GM18868 (cell line): ENCODE data around the gene NUDT3.
"Not testable (repeated sequence)": the region's sequence is repeated elsewhere in the genome, so short reads cannot be mapped to it uniquely, and the experiment has no call there.

ENCODE experiments used
- ATAC-seq: cut with Tn5 transposase; IDR thresholded peaks from one replicate; pipeline ENCODE4 v1.9.1; 2021; ENCODE audit warnings: mild to moderate bottlenecking, moderate library complexity; ENCODE audit not compliant: unreplicated experiment

Gene NUDT3

DNA sequence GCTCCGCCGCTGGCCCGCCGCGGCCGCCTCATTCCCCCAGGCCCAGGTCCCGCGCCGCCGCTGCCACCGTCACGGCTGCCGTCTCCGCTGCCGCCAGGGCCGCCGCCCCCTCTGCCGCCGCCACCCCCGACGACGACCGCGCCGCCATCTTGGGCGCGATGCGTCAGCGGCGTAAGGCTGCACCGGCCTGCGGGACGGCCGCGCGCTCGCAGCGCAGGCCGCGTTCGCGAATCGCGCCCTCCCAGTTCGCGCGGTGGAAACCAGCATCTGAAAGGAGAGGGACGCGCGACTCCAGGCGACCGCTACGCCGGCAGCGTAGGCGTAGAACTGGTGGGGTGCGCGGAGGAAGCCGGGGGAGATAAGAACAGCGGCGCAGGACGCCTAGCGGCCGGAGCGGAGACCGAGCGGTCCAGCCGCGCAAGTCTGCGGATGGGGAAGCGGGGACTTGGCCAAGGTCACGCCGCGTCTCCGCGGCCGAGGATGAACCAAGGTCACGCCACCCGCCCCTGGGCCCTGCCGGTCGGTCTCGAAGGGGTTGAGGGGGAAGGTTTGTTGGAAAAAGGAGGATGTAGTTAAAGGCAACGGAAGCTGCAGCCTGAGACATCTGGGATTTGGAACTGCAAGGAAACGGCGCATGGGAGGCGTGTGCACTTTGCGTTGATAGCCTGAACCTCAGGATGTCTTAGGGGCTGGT lies at the start of gene NUDT3:
Gene NUDT3 (minus strand): TSS at position 173 of the 694 bp plus-strand sequence. CDS start 307 bp downstream, outside the sequence.
- peak; percentile 79 for ATAC-seq

DNA sequence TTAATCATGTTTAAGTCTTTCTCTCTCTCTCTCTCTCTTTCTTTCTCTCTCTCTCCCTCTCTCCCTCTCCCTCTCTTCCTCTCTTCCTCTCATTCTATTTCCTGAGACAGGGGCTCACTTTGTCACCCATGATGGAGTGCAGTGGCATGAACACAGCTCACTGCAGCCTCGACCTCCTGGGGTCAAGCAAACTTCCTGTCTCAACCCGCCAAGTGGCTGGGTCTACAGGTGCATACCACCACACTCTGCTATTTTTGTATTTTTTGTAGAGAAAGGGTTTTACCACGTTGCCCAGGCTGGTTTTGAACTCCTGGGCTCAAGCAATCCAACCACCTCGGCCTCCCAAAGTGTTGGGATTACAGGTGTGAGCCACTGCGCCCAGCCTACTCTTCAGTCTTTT lies 49.1 kb upstream of the NUDT3 start:
- no peak for ATAC-seq

DNA sequence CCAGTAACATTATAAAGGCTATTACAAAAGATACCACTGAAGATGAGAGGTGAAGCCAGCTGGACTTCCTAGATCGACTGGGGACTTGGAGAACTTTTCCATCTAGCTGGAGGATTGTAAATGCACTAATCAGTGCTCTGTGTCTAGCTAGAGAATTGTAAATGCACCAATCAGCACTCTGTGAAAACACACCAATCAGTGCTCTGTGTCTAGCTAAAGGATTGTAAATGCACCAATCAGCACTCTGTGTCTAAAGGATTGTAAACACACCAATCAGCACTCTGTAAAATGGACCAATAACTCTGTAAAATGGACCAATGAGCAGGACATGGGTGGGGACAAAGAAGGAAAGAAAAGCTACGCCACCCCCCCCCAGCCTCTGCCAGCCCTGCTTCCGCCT lies 47.0 kb upstream of the NUDT3 start:
- no peak for ATAC-seq

DNA sequence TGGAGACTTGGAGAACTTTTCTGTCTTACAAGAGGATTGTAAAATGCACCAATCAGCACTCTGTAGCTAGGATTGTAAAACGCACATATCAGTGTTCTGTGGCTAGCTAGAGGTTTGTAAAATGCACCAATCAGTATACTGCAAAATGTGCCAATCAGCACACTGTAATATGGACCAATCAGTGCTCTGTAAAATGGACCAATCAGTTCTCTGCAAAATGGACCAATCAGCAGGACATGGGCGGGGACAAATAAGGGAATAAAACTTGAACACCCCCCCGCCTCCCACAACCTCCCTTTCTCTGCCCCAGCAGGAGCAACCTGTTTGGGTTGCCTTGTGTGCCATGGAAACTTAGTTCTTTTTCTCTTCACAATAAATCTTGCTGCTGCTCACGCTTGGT lies 46.2 kb upstream of the NUDT3 start:
- no peak for ATAC-seq

DNA sequence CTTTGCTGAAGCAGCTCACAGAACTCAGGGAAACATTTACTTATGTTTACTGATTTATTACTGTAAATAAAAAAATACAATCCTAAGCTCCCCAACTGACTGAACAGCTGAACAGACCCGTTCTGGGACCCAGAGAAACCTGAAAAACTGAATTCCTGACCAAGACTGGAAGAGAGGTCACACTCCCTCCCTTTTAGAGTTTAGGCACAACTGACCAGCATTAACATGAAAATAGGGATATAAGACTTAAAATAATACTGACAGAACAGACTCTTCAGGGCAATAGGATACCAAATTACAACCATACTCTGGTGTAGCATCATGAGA lies 45.1 kb upstream of the NUDT3 start:
- ATAC-seq = no peak

DNA sequence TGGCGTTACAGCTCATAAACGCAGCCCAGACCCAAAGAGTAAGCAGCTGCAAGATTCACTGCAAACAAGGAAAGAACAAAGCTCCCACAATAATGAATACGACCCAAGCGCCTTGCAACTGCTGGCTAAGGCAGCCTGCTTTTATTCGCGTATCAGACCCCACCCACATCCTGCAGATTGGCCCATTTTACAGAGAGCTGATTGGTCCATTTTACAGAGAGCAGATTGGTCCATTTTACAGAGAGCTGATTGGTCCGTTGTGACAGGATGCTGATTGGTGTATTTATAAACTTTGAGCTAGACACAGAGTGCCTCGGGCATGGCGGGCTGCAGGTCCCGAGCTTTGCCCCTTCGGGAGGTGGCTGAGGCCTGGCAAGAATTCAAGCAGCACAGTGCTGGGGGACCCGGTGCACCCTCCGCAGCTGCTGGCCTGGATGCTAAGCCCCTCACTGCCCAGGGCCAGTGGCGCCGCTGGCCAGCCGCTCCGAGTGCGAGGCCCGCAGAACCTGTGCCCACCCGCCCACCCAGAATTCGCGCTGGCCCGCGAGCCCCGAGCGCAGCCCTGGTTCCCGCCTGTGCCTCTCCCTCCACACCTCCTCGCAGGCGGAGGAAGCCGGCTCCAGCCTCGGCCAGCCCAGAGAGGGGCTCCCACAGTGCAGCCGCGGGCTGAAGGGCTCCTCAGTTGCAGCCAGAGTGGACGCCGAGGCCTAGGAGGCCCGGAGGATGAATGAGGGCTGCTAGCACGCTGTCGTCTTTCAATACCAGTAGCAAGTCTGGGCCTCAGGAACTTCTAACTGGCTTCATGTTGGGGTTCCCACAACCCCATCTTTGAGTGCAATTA lies 44.6 kb upstream of the NUDT3 start:
- ATAC-seq = no peak

DNA sequence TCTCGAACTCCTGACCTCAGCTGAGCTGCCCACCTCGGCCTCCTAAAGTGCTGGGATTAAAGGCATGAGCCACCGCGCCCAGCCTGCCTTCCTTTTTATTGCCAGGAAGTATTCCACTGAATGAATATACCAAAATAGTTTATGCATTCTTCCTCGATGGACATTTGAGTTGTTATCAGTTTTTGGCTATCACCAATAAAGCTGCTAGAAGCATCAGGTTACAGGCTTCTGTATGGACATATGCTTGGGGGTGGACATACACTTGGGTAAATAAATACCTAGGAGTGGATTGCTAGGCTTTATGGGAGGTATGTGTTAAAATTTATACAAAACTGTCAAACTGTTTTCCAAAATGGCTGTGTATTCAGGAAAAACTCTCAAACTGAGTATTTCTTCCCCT lies 43.4 kb upstream of the NUDT3 start:
- ATAC-seq = no peak

DNA sequence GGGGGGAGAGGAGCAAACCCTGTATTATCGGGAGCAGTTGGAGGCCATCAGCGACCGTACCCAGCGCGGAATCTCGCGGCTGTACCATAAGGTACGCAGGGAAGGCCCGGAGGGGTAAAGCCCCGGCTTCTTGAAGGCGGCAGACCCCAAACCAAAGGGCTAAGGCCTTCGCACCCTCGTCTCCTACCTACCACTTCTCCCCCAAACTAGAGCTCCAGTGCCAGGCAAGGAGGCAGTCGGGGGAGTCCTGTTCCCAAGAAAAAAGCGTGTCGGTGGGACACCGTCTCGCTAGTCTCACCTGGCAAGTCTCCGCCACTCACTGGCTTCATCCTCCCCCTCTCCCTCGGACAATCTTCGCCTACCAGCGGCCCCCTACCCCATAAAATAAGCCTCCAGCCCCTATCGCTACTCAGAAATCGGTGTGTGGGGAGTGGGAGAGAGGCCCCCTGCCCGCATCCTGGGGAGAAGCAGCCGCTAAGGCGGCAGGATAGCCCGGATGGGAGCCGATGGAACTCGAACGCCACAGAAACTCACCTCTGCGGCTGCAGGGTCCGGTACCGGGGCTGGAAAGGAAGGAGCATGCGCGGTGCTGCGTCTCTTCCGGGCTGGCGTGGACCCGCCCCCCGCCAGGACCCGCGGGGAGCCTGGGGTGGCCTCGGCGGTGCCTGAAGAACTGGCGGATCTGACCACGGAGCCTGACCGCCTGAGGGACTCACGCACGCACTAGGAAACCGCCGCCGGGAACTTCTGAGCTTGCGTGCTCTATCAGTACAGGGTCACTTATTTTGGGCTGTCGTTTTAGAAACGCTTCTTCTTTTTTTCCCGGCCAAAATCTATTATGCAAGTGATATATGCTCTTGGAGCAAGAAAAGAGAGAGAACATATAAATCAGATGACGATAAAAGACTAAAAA lies 33.3 kb upstream of the NUDT3 start, which contains the start of gene RPS10:
Gene RPS10 (minus strand): TSS at position 572 of the 913 bp plus-strand sequence. CDS start 848 bp downstream, outside the sequence.
- ATAC-seq = peak; percentile 67

DNA sequence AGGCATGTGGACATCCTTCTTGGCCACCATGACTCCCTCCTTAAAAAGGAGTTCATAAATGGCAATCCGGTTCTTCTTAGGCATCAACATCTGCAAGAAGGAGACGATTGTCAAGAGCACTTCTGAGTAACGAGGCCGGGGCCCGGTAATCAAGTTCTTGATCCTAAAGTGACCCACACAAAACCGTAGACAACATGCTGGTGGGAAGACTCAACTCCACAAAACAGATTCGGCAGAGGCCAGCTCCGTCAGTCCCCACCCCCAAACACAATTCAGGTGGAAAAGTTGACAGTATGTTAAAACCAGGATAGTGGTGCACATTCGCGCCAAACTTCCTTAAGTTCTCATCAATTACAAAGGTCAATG lies 32.6 kb upstream of the NUDT3 start:
- no peak for ATAC-seq

DNA sequence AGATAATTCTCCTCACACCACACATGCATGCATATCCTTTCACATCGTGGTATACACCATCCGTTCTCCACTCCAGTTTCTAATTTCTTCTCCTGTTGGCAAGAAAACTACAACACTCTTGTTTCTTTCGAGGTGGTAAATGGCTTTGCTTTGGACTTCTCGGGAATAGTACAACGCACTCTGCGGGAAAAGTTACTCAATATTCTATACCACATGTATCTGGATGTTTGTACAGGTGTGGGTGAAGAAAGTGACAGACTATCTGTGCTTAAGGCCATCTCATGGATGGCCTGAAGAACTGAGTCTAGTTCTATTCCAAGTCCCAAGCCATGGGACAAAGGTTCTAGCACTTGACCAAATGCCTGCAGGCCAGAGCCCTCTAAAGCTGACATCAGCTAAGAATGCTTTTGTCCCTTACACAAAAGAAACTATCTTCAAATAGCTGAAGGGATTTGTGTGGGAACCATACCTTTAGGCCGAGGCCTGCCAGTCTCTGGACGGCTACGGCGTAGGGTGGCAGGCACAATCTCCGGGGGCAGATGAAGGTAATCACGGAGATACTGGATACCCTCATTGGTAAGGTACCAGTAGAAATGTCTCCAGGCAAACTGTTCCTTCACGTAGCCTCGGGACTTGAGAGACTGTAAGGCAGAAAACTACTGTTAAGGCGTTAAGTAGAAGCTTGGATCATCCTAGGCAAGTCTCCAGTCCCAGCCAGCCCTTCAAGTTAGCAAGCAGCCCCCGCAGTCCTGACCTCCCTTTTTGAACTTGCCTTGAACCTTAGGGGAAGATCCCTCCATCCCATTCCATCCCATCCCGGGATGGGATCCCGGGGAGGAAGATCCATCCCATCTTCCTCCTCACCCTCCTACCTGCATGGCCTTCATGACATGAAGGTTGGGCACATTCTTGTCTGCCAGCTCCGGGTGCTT lies 32.0 kb upstream of the NUDT3 start:
- ATAC-seq = no peak

DNA sequence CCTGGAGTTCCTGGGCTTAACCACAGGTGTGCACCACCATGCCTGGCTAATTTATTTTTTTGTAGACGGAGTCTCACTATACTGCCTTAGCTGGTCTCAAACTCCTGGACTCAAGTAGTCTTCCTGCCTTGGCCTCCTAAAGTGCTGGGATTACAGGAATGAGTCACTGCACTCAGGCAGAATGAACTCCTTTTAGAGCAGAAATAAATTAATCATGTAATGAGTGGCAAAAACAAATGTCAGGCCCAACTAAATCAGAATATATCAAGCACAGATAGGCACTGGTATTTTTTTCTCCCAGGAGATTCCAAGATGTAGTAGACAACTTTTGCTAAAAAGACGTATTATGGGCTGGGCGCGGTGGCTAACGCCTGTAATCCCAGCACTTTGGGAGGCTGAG lies 30.8 kb upstream of the NUDT3 start:
- ATAC-seq = no peak

DNA sequence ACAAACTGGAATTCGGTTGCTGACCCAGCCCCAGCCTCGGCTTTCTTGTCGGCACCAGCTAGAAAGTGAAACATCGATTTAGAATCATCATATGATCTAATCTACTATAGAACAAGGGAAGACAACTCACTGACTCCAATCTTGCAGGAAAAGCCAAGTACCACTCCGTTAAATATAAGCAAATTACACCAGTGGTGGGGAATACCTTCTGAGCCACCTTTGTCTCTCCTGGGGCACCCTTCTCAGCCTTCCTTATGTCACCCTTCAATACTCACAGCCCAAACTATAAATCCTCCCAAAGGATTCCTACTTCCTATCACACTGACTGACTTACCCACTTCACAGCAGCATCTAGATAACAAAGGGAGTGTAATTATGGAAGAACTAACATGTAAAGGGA lies 25.9 kb upstream of the NUDT3 start:
- ATAC-seq = no peak

DNA sequence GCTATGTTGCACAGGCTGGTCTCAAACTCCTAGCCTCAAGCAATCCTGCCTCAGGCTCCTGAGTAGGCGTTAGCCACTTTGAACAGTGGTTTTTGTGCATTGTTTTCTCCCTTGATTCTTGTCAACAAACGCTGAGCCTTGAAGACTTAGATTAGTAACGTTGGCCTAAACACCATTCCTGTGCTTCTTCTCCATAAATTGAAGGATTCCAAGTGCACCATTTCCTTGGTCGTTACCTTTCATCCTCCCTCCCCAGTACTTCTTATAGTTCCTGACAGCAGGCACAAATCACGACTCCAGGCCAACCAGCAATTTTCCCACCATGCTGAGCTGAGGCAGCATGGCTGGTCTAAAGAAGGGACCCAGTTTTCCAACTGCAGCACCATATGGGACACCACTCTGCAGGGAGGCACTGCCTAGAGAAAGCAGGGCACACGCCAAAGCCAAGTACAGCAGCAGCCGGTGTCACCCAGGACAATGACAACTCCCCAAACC lies 24.5 kb upstream of the NUDT3 start:
- no peak for ATAC-seq

DNA sequence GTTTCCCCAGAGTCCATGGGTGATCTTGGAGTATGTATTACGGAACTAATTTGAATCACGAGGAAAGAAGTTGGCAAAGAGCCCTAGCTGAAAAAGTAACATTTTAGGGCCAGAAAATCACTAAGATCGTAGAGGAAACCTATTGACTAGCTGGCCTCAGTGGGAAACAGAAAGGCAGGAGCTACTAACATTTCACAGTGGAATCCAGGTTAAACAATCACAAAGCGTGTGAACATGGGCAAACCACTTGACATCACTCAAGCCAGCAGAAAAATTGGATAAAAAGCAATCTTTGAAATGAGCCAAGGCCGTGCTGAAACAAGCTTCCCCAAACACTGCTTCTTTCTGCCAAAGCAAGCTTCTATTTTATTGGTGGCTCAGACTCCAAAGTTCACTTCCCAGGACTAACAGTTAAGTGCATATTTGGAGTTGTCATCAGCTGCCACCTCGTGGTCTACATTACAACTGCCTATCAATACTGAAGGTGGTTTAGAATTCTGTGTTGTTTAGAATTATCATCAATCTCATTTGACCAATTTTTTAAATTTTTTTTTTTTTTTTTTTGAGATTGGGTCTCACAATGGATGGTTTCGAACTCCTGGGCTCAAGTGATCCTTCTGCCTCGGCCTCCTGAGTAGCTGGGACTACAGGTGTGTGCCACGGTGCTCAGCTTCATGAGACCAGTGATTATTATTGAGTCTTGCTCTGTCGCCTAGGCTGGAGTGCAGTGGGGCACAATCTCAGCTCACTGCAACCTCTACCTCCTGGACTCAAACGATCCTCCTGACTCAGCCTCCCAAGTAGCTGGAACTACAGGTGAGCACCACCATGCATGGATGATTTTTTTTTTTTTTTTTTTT lies 22.8 kb upstream of the NUDT3 start:
- ATAC-seq = no peak

DNA sequence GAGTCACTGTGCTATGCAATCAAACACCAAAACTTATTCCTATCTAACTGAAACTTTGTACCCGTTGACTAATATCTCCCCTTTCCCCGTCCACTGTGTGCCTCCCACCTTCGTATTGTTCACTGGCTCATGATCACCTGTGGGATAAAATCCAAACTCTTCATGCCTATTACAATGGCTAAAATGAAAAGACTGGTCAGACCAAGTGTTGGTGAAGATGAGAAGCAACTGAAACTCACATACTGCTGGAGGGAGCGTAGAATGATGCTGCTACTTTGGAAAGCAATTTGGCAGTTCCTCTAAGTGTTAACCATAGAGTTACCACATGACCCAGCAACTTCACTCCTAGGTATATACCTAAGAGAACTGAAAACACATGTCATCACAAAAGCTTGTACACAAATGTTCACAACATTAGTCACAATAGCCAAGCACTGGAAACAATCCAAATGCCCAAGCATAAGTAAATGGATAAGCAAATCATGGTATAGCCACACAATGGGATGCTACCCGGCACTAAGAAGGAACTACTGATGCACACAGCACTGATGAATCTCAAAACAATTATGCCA lies 20.3 kb upstream of the NUDT3 start:
- ATAC-seq = no peak

DNA sequence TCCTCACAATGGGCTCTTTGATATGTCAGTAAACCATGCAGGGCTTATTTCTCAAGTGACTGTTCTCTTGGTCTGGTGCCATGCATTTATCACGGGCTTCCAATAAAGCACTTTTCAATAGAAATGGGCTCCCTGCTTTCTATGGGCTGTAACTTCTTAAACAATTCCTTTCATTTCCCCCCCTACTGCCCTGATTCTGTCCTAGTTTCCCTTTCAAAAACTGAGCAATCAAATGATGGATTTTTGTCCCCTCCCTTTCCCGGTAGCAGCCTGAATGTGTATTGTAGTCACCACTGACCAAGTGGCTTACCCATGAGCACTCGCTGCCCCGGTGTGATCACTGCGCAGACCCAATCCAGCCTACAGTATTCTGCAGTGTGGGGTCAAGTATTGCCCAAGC lies 19.5 kb upstream of the NUDT3 start:
- ATAC-seq = no peak

DNA sequence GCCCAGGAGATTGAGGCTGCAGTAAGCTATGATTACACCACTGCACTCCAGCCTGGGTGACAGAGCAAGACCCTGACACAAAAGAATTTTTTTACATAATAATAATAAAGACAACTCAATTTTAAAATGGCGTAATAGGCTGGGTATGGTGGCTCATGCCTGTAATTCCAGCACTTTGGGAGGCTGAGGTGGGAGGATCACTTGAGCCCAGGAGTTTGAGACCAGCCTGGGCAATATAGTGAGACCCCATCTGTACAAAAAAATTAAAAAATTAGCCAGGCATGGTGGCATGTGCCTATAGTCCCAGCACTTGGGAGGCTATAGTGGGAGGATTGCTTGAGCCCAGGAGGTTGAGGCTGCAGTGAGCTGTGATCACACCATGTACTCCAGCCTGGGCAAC lies 15.4 kb upstream of the NUDT3 start:
- ATAC-seq = not testable (repeated sequence)

DNA sequence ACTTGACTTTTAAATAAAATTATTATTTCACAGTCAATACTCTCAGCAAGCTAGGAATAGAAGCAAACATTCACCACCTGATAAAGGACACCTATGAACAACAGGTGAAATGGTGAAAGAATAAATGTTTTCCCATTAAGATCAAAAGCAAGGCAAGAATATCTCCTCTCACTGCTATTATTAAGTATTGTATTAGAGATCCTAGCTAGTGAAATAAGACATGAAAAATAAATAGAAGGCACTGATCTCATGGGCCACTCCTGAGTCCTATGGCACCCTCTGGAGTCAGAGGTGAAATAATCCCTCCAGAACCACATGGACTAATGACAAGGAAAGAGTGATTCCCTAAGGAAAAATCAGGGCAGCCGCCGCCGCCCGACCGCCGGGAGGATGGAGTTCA lies 4.0 kb upstream of the NUDT3 start:
- ATAC-seq = no peak

DNA sequence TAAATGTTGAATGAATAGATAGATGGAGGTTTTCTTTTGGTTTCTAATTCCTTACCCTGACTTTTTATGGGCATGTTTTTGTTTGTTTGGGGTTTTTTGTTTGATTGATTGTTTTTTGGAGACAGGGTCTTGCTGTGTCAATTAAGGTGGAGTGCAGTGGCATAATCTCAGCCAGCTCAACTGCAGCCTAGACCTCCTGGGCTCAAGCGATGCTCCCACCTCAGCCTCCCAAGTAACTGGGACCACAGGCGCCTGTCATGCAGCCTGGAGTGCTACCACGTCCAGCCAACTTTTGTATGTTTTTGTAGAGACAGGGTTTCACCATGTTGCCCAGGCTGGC lies 1.5 kb upstream of the NUDT3 start:
- no peak for ATAC-seq
